Epidermal melanocyte (primary cell): ENCODE results near the gene PPP1R3E.

Experiments used
- DNase-seq: peaks from one replicate; pipeline ENCODE4 v3.0.0; 2011; ENCODE audit warnings: low spot score; ENCODE audit not compliant: insufficient read length

Gene PPP1R3E

DNA sequence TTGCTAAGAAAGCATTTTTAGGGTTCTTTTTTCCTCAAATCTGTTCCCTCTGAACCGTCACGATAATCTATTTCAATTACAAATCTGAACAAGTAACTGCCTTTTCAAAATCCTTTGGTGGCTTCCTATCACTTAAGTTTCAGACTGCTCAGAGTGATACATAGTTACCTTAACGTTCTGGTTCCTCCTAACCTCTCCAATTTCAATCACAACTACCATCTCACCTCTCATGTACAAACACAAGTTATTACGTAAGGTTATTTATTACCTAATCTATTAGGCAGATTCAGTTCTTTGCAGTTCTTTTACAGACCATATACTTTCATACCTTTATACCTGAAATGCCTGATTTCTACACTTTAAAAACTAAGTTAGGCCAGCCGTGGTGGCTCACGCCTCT, 52.8 kb downstream of the PPP1R3E start:
- DNase-seq: no peak

- no peak for DNase-seq
These were observed 54.1 kb downstream of the PPP1R3E start for GRCh38 chr14:23248601-23249000.
